ENCODE results near the gene CABLES1.

The CABLES1 gene

DNA sequence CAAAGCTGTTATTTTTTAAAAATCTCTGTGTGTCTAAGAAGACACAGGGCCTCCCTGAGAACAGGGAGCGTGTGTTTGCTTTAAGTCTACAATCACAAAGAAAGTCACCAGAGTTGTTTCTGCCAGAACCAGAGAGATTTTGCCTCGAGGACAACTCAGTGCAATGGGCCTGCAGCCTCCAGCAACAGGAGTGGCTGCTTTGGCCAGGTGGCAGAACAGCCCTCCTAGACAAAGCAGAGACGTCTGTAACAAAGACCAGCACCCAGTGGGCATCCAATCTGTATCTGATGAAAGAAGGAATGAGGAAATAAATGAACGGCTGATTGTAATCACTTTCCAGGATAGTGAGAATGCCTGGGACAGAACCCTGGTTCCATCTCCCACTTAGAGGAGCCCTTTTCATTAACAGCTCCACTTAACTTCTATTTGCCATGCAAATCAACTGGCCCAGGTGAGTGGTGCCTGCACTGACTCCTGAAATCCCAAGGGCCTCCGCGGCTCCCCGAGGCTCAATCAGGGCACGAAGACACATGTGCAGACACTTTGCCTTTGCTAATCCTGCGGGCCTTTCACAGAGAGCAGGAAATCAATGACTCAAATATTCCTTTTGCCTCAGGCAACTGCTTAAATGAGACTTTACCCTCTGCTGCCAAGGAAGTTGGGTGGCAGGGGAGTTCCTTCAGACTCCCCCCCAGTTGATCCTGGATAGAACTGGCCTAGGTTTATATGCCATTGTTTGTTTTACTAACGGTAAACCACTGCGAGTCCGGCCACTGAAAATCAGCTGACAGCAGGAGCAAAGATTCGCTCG is 146.5 kb downstream of the CABLES1 start:
- no peaks in the 10 kb centered on the region for H3K27me3 ChIP-seq (ENCODE audit: insufficient read depth, poor library complexity, severe bottlenecking)
- H3K27ac ChIP-seq (replicated peaks) = no peak overlapping the region
- TF ChIP-seq, protein P1, sequence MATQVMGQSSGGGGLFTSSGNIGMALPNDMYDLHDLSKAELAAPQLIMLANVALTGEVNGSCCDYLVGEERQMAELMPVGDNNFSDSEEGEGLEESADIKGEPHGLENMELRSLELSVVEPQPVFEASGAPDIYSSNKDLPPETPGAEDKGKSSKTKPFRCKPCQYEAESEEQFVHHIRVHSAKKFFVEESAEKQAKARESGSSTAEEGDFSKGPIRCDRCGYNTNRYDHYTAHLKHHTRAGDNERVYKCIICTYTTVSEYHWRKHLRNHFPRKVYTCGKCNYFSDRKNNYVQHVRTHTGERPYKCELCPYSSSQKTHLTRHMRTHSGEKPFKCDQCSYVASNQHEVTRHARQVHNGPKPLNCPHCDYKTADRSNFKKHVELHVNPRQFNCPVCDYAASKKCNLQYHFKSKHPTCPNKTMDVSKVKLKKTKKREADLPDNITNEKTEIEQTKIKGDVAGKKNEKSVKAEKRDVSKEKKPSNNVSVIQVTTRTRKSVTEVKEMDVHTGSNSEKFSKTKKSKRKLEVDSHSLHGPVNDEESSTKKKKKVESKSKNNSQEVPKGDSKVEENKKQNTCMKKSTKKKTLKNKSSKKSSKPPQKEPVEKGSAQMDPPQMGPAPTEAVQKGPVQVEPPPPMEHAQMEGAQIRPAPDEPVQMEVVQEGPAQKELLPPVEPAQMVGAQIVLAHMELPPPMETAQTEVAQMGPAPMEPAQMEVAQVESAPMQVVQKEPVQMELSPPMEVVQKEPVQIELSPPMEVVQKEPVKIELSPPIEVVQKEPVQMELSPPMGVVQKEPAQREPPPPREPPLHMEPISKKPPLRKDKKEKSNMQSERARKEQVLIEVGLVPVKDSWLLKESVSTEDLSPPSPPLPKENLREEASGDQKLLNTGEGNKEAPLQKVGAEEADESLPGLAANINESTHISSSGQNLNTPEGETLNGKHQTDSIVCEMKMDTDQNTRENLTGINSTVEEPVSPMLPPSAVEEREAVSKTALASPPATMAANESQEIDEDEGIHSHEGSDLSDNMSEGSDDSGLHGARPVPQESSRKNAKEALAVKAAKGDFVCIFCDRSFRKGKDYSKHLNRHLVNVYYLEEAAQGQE (IDR thresholded peaks at IDR 0.05; ENCODE audit: insufficient replicate concordance, low read depth) = no peak
- no peak for TF ChIP-seq GABPA (IDR thresholded peaks at IDR 0.05; ENCODE audit: low read depth)
- TF ChIP-seq CTCF (IDR thresholded peaks at IDR 0.05; ENCODE audit: insufficient read depth, low read length) = no peak
- TF ChIP-seq POLR2AphosphoS5 (IDR thresholded peaks at IDR 0.05; ENCODE audit: low read depth) = no peak
- TF ChIP-seq SPI1 (IDR thresholded peaks at IDR 0.05; ENCODE audit: borderline replicate concordance, low read depth) = no peak
- H3K4me3 ChIP-seq (replicated peaks; ENCODE audit: insufficient read depth, low read length) = no peak overlapping the region
- DNase-seq (ENCODE audit: low read depth in 1 of 2, low spot score in 1 of 2) = no peak

DNA sequence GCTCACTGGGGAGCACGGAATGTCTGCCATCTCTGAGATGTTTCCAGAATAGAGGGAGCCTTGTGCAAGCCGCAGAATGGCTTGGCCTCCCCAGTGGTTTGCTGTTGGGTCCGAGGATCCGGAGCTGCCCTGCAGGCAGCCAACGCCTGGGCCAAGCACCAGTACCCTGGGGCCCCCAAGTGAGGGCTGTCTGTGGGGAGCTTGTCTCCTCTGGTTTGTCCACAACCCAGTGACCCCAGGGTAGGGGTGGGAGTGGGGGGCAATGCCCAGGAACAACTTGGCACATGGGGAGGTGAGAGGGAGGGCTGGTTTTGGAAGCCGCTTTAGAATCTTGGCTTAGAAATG is 147.1 kb downstream of the CABLES1 start:
- Histone ChIP-seq H3K27ac (replicated peaks) (no peak overlapping the region), H3K4me3 (replicated peaks; ENCODE audit: insufficient read depth, low read length) (no peak overlapping the region), H3K27me3 (ENCODE audit: insufficient read depth, poor library complexity, severe bottlenecking) (no peaks in the 10 kb centered on the region)
- TF ChIP-seq POLR2AphosphoS5 (IDR thresholded peaks at IDR 0.05; ENCODE audit: low read depth) (no peak), GABPA (IDR thresholded peaks at IDR 0.05; ENCODE audit: low read depth) (no peak), SPI1 (IDR thresholded peaks at IDR 0.05; ENCODE audit: borderline replicate concordance, low read depth) (no peak), CTCF (IDR thresholded peaks at IDR 0.05; ENCODE audit: insufficient read depth, low read length) (no peak)
- TF ChIP-seq, protein P1 (IDR thresholded peaks at IDR 0.05; ENCODE audit: insufficient replicate concordance, low read depth) = no peak
- DNase-seq (ENCODE audit: low read depth in 1 of 2, low spot score in 1 of 2) = no peak

DNA sequence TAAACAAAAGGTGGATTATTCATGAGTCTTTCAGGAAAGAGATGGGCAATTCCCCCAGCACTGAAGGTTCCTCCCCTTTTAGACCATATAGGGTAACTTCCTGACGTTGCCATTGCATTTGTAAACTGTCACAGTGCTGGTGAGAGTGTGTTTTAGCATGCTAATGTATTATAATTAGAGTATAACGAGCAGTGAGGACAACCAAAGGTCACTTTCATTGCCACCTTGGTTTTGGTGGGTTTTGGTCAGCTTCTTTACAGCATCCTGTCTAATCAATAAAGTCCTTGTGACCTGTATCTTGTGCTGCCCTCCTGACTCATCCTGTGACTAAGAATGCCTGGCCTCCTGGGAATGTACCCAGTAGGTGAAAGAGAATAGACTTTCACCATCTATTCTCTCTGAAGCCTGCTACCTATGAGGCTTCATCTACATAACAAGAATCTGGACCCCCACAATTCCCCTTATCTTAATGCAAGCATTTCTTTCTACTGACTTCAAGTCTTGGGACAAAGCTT is 148.7 kb downstream of the CABLES1 start:
- DNase-seq (ENCODE audit: low read depth in 1 of 2, low spot score in 1 of 2) = no peak
- Histone ChIP-seq H3K27ac (replicated peaks) (no peak overlapping the region), H3K4me3 (replicated peaks; ENCODE audit: insufficient read depth, low read length) (no peak overlapping the region), H3K27me3 (ENCODE audit: insufficient read depth, poor library complexity, severe bottlenecking) (no peaks in the 10 kb centered on the region)
- no peak for TF ChIP-seq CTCF (IDR thresholded peaks at IDR 0.05; ENCODE audit: insufficient read depth, low read length)
- TF ChIP-seq SPI1 (IDR thresholded peaks at IDR 0.05; ENCODE audit: borderline replicate concordance, low read depth) = no peak
- no peak for TF ChIP-seq GABPA (IDR thresholded peaks at IDR 0.05; ENCODE audit: low read depth)
- TF ChIP-seq, protein P1 (IDR thresholded peaks at IDR 0.05; ENCODE audit: insufficient replicate concordance, low read depth) = no peak
- TF ChIP-seq POLR2AphosphoS5 (IDR thresholded peaks at IDR 0.05; ENCODE audit: low read depth) = no peak

Data from HL-60 (cell line).